Neural cell (in vitro differentiated cells): ENCODE data around the gene CDH4.

Experiments used
- EP300 ChIP-seq: fragments of 450-650 bp; conservative IDR thresholded peaks from 2 replicates; pipeline ENCODE4 v1.6.1; 2014; ENCODE audit warnings: antibody characterized with exemption, mild to moderate bottlenecking, moderate library complexity; ENCODE audit not compliant: poor library complexity, severe bottlenecking
- EZH2 ChIP-seq: fragments of 200-600, 300-800 bp; shearing (Covaris generic), sonication (generic); IDR thresholded peaks from 2 replicates; pipeline ENCODE4 v1.6.1; 2014; ENCODE audit warnings: antibody characterized with exemption, low read length, borderline replicate concordance, mild to moderate bottlenecking; ENCODE audit not compliant: insufficient read depth, poor library complexity, severe bottlenecking
- MXI1 ChIP-seq: fragments of 450-650 bp; conservative IDR thresholded peaks from 2 replicates; pipeline ENCODE4 v1.6.1; 2014; ENCODE audit warnings: antibody characterized with exemption, mild to moderate bottlenecking; ENCODE audit not compliant: poor library complexity, severe bottlenecking
- RAD21 ChIP-seq: fragments of 450-650 bp; conservative IDR thresholded peaks from 2 replicates; pipeline ENCODE4 v1.6.1; 2014; ENCODE audit warnings: antibody characterized with exemption, mild to moderate bottlenecking, moderate library complexity
- TAF1 ChIP-seq: IDR thresholded peaks from 2 replicates; pipeline ENCODE4 v1.6.1; 2012; ENCODE audit warnings: low read depth
- TF ChIP-seq, protein P1 (sequence below): fragments of 450-650 bp; IDR thresholded peaks from 2 replicates; pipeline ENCODE4 v1.5.1; 2014; ENCODE audit warnings: antibody characterized with exemption, mild to moderate bottlenecking, moderate library complexity; ENCODE audit not compliant: poor library complexity, severe bottlenecking
- TF ChIP-seq, protein P2 (sequence below): IDR thresholded peaks from 2 replicates; pipeline ENCODE4 v1.6.1; 2012; ENCODE audit warnings: borderline replicate concordance

GRCh38 chr20:61444637-61445036 is 192.6 kb downstream of the CDH4 start:
- TF ChIP-seq, protein P1, sequence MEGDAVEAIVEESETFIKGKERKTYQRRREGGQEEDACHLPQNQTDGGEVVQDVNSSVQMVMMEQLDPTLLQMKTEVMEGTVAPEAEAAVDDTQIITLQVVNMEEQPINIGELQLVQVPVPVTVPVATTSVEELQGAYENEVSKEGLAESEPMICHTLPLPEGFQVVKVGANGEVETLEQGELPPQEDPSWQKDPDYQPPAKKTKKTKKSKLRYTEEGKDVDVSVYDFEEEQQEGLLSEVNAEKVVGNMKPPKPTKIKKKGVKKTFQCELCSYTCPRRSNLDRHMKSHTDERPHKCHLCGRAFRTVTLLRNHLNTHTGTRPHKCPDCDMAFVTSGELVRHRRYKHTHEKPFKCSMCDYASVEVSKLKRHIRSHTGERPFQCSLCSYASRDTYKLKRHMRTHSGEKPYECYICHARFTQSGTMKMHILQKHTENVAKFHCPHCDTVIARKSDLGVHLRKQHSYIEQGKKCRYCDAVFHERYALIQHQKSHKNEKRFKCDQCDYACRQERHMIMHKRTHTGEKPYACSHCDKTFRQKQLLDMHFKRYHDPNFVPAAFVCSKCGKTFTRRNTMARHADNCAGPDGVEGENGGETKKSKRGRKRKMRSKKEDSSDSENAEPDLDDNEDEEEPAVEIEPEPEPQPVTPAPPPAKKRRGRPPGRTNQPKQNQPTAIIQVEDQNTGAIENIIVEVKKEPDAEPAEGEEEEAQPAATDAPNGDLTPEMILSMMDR: no peak
- TF ChIP-seq MXI1 (no peak), TAF1 (no peak), EZH2 (no peak), EP300 (no peak), RAD21 (no peak)
- TF ChIP-seq, protein P2, sequence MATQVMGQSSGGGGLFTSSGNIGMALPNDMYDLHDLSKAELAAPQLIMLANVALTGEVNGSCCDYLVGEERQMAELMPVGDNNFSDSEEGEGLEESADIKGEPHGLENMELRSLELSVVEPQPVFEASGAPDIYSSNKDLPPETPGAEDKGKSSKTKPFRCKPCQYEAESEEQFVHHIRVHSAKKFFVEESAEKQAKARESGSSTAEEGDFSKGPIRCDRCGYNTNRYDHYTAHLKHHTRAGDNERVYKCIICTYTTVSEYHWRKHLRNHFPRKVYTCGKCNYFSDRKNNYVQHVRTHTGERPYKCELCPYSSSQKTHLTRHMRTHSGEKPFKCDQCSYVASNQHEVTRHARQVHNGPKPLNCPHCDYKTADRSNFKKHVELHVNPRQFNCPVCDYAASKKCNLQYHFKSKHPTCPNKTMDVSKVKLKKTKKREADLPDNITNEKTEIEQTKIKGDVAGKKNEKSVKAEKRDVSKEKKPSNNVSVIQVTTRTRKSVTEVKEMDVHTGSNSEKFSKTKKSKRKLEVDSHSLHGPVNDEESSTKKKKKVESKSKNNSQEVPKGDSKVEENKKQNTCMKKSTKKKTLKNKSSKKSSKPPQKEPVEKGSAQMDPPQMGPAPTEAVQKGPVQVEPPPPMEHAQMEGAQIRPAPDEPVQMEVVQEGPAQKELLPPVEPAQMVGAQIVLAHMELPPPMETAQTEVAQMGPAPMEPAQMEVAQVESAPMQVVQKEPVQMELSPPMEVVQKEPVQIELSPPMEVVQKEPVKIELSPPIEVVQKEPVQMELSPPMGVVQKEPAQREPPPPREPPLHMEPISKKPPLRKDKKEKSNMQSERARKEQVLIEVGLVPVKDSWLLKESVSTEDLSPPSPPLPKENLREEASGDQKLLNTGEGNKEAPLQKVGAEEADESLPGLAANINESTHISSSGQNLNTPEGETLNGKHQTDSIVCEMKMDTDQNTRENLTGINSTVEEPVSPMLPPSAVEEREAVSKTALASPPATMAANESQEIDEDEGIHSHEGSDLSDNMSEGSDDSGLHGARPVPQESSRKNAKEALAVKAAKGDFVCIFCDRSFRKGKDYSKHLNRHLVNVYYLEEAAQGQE: no peak
